Stimulated activated CD4-positive, alpha-beta T cell treated with anti-CD3 and anti-CD28 coated beads, Interleukin-12 subunit alpha, Interleukin-12 subunit beta, amount 100 ng/mL, for 48 hours (primary cell): ENCODE results near the gene VKORC1L1.
A peak's percentile ranks its signal among the peaks of the same experiment; 100 is the strongest.
"Not testable (repeated sequence)": the region's sequence is repeated elsewhere in the genome, so short reads cannot be mapped to it uniquely, and the experiment has no call there.

ENCODE experiments used
- DNase-seq, 3 donors: peaks; one replicate each; pipeline ENCODE4 v3.0.0-alpha.2; 2020; ENCODE audit warnings: low read depth in 2 of 3, low spot score in 1 of 3

Gene VKORC1L1

DNA sequence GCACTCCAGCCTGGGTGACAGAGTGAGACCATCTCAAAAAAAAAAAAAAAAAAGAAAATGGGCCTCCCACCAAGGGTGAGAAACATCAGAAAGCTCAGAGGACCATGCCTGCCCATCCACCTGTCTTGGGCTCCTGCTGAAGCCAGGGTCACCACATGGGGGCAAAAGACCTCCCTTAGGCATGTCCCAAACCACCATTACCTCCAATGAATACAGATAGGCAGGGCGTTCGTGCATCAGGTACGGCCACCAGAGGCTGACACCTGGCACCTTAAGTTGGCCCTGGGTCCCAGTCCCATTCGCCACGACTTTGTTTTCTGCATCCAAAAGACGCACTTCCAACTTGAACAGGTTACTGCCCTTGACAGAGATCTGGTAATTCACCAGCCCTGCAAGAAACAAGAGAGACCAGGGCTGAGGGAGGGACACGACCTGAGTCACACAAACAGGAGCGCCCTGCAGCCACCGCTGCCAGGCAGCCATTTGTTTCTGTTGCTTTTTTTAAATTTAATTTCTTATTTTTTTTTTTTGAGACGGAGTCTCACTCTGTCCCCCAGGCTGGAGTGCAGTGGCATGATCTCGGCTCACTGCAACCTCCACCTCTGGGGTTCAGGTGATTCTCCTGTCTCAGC, 103.1 kb downstream of the VKORC1L1 start:
- no peak for DNase-seq

- DNase-seq: no peak
Measured at GRCh38 chr7:65976659-65977196, 103.9 kb downstream of the VKORC1L1 start.

- no peak for DNase-seq
Measured at GRCh38 chr7:65978891-65979582, 106.2 kb downstream of the VKORC1L1 start.

GRCh38 chr7:65979583-65980477, 107.0 kb downstream of the VKORC1L1 start:
- DNase-seq: no peak

DNA sequence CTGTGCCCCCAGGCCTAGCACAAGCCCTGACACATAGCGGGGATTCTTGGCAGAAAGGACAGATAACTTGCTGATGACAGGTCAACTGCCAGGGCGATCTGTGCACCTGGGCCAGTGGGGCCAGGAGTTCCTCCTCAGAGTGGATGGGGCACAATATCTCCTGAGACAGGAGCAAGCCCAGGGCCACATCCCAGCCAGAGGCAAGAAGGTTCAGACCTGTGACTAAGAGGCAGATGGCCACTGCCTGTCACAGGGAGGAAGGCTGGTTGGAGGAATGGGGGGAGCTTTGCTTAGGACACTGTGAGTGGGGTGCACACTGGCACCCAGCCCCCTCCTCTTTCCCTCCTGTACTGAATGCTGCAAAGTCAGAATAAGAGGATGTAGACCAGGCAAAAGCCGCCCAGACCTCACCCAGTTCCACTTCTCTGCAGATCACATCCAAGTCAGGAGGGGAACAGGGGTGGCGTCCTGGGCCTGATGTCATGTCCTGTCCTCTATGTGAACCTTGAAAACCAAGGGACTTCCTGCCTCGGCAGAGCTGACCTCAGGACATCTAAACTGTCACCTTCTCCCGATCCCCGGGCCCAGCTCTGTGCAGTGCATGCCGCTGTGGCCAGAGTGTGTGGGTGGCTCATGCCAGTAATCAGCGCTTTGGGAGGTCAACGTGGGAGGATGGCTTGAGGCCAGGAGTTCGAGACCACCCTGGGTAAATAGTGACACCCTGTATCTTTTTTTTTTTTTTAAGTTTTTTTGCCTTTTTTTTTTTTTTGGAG, 107.8 kb downstream of the VKORC1L1 start:
- peak; percentile 15 to 33 (median 17) for DNase-seq

- peak; percentile 86 to 89 (median 89) for DNase-seq
Measured at GRCh38 chr7:65981965-65982792, 109.3 kb downstream of the VKORC1L1 start, which contains the start of gene GUSB. GUSB (minus strand) TSS chr7:65982213; CDS start chr7:65982183, 30 bp downstream.

DNA sequence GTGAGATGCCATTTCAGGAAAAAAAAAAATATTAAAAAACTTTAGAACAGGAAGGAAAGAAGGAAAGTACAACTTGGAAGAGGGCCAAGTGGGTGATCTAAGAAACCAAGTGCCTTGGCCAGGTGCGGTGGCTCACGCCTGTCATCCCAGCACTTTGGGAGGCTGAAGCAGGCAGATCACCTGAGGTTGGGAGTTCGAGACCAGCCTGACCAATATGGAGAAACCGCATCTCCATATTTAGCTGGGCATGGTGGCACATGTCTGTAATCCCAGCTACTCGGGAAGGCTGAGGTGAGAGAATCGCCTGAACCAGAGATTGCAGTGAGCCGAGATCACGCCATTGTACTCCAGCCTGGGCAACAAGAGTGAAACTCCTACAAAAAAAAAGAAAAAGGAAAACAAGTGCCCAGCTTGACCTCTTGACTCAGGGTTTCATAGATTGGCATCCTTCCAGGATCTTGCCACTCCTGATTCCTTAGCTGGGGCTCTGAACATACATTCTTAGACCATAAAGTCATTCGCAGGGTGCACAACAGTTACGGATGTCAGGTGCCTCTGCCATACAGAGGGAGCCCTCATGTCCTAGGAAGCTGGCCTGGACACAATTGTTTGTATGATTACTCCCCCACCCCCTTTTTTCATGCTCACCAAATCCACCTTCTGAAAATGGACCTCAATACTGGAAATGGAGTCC, 111.2 kb downstream of the VKORC1L1 start:
- no peak for DNase-seq

- no peak for DNase-seq
Measured at GRCh38 chr7:65988084-65988483, 115.2 kb downstream of the VKORC1L1 start.

- not testable (repeated sequence) for DNase-seq
Measured at GRCh38 chr7:65988503-65988902, 115.6 kb downstream of the VKORC1L1 start.

DNA sequence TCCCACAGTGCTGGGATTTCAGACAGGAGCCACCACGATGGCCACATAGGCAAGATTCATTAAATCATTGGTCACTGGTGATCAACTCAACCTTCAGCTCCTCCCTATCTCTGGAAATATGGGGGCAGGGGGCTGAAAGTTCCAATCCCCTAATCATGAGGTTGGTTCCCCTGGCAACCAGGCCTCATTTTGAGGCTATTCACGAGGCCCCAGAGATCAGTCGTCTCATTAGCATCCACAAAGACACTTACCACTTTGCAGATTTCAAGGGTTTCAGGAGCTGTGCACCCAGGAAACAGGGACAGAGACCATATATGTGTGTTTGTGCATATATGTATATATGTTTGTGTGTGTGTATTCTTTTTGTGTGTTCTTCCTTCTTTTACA, 116.8 kb downstream of the VKORC1L1 start:
- no peak for DNase-seq

GRCh38 chr7:65991829-65992228, 119.0 kb downstream of the VKORC1L1 start:
- DNase-seq: not testable (repeated sequence)

- no peak for DNase-seq
Measured at GRCh38 chr7:65992526-65992925, 119.7 kb downstream of the VKORC1L1 start.

DNA sequence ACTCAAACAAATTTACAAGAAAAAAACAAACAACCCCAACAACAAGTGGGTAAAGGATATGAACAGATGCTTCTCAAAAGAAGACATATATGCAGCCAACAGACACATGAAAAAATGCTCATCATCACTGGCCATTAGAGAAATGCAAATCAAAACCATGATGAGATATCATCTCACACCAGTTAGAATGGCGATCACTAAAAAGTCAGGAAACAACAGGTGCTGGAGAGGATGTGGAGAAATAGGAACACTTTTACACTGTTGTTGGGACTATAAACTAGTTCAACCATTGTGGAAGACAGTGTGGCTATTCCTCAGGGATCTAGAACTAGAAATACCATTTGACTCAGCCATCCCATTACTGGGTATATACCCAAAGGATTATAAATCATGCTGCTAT, 122.1 kb downstream of the VKORC1L1 start:
- DNase-seq: not testable (repeated sequence)

GRCh38 chr7:66000823-66001417, 128.0 kb downstream of the VKORC1L1 start:
- DNase-seq: not testable (repeated sequence)

DNA sequence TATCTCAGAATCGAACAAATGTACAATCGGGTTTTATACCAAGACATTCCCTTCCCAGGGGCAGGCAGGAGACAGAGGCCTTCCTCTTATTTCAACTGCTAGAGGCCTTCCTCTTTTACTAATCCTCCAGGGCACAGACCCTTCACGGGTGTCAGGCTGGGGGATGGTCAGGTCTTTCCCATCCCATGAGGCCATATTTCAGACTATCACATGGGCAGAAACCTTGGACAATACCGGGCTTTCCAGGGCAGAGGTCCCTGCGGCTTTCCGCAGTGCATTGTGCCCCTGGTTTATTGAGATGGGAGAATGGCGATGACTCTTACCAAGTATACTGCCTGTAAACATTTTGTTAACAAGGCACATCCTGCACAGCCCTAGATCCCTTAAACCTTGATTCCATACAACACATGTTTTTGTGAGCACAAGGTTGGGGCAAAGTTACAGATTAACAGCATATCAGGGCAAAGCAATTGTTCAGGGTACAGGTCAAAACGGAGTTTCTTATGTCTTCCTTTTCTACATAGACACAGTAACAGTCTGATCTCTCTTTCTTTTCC, 132.3 kb downstream of the VKORC1L1 start:
- DNase-seq: not testable (repeated sequence)

- no peak for DNase-seq
Measured at GRCh38 chr7:66007232-66007631, 134.4 kb downstream of the VKORC1L1 start.
